Thyroid gland (tissue), 4 donors: ENCODE measurements around the gene GARNL3.

Source experiments
- POLR2A ChIP-seq, 2 donors: fragments of 450-650 bp; IDR thresholded peaks; one replicate each; pipeline ENCODE4 v1.6.1; 2017; ENCODE audit warnings: antibody characterized with exemption in 2 of 2, mild to moderate bottlenecking in 2 of 2, moderate library complexity in 1 of 2
- TF ChIP-seq, protein P1 (sequence below), 6 experiments: fragments of 200-600 bp in 3 of 6; fragments of 450-650 bp in 3 of 6; sonication (generic) in 3 of 6; IDR thresholded peaks; one replicate each; pipeline ENCODE4 v1.5.1; 2016 to 2019; ENCODE audit warnings: antibody characterized with exemption in 6 of 6, mild to moderate bottlenecking in 2 of 6, inconsistent platforms in 1 of 6, moderate library complexity in 1 of 6

DNA sequence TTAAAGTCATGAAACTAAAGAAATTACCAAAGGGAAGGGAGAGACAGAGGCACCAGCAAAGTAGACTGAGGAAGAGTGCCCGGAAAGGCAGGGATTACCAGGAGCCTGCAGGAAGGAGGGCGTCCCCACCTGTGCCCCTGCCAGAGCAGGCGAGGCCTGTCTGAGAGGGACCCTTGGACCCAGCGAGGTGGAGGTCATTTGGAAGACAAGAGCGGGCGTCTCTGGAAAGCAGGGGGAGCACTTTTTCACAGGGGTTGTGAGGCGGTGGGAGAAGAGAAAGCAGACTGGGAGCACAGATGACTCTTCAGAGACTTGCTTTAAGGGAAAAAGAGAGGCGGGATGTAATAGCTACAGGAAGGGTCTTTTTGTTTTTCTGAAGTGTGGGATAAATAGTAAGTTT is 104.9 kb downstream of the GARNL3 start:
- TF ChIP-seq, protein P1, sequence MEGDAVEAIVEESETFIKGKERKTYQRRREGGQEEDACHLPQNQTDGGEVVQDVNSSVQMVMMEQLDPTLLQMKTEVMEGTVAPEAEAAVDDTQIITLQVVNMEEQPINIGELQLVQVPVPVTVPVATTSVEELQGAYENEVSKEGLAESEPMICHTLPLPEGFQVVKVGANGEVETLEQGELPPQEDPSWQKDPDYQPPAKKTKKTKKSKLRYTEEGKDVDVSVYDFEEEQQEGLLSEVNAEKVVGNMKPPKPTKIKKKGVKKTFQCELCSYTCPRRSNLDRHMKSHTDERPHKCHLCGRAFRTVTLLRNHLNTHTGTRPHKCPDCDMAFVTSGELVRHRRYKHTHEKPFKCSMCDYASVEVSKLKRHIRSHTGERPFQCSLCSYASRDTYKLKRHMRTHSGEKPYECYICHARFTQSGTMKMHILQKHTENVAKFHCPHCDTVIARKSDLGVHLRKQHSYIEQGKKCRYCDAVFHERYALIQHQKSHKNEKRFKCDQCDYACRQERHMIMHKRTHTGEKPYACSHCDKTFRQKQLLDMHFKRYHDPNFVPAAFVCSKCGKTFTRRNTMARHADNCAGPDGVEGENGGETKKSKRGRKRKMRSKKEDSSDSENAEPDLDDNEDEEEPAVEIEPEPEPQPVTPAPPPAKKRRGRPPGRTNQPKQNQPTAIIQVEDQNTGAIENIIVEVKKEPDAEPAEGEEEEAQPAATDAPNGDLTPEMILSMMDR (IDR thresholded peaks at IDR 0.05): no peak
- no peak for TF ChIP-seq POLR2A (IDR thresholded peaks at IDR 0.05)
